ENCODE measurements around the gene WLS.

DNA sequence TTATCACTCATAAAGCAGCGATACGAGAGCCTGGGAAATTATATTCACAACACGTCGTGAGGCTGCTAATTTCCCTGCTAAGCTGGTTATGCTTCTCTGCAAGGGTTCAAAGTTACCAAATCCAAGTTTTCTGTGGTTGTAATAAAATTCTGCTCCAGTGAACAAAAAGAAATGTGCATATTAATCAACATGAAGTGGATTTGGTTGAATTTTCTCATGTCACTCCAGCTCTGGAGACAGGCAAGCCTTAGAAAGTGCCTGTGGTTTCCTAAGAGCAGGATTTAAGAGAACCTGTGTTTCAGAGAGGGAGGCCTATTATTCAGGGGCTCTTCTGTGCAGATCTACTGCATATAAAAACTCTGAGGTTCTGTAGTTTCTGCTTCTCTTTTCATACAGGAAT, 87.5 kb downstream of the WLS start:
- TF ChIP-seq CTCF (conservative IDR thresholded peaks at IDR 0.05) (no peak), ZFX (IDR thresholded peaks at IDR 0.05) (no peak)
